SIG-M5 treated with dmso at 0.1 percent for 504 hours (cell line): ENCODE measurements around the gene MYMK.

Experiments
- DNase-seq: peaks from one replicate; lab custom pipeline; 2025; ENCODE audit not compliant: unreplicated experiment; lab: John Stamatoyannopoulos, UW

The MYMK gene

GRCh38 chr9:133506653-133507038 is 18.1 kb downstream of the MYMK start:
- DNase-seq = no peak

GRCh38 chr9:133505901-133506652 is 18.7 kb downstream of the MYMK start:
- DNase-seq = no peak

DNA sequence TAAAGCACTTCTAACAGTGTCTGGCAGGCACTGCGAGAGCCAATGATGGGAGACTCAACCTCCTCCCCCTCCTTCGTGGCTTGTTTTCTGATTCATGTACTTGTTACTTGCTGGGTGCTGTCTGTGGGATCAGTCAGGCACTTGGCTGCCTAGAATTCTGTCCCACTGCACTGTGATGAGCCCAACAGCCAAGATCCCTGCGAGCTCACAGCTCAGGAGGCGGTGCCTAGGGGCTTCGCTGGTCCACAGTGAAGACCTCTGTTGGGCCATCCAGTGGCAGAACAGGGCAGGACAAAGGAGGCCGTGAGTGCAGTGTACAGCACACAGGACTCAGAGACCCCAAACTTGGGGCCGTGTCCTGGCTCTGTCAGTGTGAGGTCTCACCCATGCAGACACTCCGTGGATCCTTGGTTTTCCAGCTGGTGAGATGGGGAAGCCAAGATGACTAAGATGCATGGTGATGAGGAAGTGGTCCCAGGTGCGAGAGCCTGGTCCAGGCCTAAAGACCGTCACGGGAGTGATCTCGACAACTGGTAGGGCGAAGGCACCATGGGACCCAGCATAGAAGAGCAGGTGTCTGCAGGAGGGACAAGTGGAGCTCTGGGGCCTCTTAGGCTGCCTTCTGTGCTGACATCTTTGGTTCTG is 19.5 kb downstream of the MYMK start:
- no peak for DNase-seq

GRCh38 chr9:133502112-133502511 is 22.6 kb downstream of the MYMK start:
- no peak for DNase-seq

DNA sequence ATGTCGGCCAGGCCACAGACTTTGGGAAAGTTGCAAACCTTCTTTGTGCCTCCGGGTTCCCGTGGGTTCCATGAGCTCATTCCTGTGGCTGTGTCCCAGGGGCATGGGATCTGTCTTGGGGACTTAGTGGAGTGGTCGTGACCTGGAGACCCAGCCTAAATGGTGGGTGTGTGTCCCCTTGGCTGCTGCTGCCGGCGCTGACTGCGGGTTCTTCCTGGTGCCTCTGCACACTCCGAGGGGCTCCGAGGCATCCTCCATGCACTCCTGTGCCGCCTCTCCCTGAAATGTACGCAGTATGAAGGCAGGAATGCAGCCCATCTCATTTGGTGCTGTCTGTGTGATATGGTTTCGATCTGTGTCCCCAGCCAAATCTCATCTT is 24.9 kb downstream of the MYMK start:
- DNase-seq = no peak

DNA sequence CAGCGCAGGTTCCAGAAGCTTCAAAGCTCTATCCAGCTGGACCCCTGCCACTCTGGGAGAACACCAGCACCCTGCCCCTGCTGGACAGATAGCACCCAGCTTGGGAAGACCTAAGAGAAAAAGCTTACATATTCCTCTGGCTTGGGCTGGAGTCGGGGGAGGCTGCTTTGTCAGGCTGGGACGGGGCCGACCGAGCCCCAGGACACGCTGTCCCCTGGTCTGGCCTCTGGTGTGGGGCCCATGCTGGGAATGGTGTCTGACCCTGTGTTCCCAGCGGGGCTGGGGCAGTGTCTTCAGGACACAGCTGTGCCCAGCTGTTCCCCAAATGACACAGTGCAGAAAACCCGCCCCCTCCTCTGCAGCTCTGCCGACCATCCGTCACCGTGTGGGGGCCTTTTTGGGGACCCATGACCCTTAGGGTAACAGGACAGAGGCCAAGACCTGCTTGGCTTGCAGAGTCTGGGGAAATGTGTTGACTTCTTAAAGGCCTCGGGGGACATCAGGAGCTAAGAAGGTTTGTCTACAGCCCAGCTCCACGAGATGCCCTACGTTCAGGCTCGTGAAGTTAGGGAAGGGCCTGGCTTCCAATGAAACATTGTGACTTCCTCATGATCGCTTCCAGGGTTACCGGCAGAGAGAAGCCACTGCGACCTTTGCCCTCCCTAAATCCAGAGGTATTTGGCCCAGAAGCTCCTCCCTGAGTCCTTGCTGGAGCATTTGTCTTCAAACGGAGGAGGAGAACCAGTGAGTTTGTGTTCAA is 25.4 kb downstream of the MYMK start:
- no peak for DNase-seq

DNA sequence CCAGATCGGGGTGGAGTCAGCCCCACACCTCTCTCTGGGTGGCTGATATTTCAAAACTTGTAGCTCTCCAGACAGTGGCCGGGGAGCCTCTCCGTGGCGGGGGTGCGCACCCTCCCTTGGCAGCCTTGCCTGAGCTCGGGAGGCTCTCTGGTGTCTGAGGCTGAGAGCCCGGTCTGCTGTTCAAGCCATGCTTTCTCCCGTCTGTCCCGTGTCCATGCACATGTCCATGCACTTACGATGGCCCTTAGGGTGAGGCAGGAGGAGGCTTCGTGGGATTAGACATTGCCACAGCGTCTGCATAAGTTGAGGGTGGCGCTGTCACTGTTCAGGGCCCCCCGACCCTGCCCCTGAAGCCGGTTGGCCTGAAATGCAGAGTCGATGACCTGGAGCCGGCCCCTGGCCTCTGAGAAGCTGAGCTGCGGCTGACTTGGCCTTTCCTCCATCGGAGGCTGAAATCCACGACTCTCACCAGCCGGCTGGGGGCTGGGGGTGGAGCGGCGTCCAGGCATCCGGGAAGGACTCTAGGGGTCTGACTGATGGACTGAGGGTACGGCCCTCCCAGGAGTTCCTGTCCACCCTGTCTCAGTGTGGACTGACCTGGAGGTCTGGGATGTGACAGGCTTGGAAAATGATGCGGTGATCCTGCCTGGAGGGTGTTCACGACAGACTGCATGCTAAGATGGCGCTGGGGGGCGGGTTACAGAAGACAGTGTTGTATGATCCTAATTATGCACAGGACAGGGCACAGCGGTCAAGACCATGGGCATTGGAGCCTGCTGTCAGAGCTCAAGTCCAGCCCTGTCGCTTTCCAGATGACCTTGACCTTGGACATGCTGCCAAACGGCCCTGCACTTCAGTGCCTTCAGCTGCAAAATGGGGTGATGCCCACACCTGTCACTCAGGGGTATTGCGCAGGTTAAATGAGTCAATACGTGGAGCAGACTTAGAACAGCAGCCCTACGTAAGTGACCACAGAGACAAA is 27.6 kb downstream of the MYMK start:
- DNase-seq = no peak

DNA sequence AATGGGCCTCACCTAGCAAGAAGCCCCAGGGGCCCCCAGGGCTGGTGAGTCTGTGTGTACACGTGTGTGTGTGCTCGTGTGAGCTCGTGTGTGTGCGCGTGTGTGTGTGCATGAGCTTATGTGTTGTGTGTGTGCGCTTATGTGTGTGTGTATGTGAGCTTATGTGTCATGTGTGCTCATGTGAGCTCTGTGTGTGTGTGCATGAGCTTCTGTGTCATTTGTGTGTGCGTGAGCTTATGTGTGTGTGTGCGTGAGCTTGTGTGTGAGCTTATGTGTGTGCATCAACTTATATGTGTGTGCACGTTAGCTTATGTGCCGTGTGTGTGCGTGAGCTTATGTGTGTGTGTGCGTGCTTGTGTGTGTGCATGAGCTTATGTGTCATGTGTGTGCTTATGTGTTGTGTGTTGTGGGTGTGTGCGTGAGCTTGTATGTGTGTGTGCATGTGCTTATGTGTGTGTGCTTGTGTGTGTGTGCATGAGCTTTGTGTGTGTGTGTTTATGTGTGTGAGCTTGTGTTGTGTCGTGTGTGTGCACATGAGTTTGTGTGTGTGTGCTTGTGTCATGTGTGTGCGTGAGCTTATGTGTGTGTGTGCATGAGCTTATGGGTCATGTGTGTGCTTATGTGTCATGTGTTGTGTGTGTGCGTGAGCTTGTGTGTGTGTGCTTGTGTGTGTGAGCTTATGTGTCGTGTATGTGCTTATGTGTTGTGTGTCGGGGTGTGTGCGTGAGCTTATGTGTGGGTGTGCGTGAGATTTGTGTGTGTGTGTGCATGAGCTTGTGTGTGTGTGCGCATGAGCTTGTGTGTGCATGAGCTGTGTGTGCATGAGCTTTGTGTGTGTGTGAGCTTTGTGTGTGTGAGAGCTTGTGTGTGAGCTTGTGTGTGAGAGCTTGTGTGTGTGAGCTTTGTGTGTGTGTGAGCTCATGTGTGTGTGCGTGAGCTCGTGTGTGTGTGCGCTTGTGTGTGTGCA is 29.1 kb downstream of the MYMK start:
- DNase-seq = no peak

GRCh38 chr9:133494636-133495326 is 30.0 kb downstream of the MYMK start:
- DNase-seq = no peak

DNA sequence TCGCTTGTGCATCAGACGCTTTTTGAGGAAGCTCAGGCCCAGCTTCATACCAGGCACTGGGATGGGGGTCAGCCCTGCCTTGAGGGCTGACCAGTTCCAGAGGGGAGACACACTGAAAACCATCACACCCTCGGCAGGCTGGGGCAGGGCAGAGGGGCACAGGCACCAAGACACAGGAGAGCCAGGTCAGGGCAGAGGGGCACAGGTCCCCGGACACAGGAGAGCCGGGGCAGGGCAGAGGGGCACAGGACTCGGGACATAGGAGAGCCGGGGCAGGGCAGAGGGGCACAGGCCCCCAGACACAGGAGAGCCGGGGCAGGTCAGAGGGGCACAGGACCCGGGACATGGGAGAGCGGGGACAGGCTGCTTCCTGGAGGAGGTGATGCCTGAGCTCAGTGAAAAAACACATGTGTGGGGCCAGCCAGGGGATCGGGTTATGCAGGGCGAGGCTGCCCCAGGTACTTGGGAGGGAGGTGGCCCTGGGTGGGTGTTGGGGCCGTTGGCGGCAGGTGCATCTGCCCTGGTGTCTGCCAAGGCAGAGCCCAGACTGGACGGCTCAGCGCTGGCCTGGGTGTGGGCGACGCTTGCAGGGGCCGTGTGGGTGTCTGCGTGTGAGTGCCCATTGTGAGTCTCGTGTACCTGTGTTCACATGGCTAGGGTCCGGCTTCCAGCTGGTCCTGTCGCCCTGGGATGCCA is 30.8 kb downstream of the MYMK start:
- no peak for DNase-seq

DNA sequence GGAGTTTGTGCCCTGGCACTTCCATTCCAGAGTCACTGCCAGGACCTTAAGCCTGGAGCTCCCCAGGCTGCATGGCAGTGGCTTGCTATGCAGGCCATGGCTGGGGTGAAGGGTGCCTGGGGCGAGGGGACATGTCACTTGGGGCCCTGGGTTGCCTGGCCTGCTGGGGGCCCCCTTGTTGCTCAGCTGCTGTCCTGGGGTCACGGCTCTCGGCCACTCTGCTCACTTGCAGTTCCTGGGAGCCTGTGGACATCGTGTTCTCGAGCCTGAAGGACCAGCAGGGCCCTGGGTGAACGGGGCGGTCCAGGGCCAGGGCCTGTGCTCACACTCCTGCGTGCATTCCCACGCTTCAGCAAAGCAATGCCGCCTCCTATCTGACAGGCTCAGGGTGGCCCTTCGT is 31.3 kb downstream of the MYMK start:
- no peak for DNase-seq

DNA sequence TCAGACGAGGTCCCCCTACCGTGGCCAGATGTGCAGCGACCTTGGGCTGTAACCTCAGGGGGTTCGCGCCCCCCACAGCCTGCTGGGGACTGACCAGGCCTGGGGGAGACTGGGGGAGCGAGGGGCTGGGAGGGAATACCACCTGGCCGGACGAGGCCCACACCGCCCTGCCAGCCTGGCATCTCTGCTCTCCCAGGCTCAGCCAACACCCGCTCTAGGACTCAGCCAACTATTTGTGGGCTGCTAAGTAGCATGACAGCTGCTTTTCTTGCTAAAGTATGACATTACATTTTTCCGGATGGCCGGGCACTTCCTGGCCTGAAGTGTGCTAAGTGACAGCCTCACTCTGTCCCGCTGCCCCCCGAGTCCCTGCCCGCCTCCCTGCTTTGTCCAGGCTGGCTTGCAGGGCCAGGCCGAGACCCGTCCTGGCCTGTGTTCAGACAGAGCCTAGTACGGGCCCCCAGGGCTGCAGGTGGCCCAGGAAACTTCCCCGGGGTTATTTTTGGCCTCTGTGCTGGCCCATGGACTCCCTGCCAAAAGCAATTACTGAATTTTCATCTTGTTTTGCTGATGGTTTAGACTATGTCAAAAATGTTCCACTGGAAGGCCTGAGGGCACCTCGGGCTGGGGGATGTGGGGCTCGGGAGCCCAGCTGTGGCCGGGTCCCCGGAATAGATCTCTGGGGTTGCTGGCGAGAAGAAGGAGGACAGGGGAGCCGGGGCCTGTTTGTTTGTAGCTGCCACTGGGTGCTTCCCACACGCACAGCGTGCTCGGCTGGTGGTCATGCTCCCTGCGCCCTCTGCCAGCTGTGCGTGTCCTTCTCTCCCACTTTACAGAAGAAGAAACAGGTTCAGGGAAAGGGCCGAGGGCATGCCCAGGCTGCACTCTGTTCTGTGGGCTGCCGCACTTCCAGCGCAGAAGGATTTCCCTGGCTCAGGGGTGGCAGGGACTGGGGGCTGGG is 32.4 kb downstream of the MYMK start:
- no peak for DNase-seq

DNA sequence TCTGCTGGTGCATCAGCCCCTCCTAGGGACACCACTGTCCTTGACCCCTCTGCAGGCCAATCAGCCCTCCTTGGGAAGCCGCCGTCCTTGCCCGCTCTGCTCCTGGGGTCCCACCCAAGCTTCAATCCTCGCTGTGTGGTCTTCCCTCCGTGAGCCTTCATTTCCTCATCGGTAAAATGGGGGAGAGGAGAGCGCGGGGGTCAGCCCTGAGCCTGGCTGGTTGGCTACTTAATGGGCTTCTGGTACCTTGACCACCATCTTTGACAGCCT is 33.2 kb downstream of the MYMK start:
- DNase-seq = no peak

DNA sequence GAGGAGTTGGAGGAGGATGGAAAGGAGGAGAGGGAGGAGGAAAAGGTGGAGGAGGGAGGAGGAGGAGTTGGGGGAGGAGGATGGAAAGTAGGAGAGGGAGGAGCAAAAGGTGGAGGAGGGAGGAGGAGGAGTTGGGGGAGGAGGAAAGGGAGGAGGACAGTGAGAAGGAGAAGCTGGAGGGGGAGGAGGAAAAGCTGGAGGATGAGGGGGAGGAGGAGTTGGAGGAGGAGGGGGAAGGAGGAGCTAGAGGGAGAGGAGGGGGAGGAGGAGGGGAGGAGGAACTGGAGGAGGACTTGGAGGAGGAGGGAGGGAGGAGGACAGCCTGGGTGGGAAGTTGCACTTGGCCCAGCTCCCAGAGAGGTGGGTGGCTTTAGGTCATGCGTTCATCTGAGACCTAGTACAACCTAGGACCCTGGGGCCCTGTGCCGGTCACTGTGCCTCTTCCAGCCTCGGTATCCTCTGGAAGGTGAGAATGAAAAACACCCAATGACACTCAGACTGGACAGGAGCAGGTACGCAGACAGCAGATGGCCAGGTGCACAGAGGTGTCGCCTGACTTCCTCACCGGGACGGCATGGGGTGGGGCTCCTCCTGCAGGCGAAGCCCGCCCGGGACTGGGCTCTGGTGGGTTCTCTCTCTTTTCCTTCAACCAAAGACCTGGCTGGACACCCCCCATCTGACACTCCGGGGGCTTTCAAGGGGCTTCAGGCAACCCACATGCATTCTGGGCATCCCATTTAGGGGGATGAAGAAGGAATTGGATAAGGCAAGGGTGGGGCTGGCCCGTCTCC is 33.7 kb downstream of the MYMK start:
- no peak for DNase-seq

- no peak for DNase-seq
Observed at GRCh38 chr9:133490201-133490681, 34.5 kb downstream of the MYMK start.

- DNase-seq = no peak
Observed at GRCh38 chr9:133489253-133490190, 35.2 kb downstream of the MYMK start.
